MM.1S (cell line): ENCODE results near the gene BCL11B.
A peak's percentile ranks its signal among the peaks of the same experiment; 100 is the strongest.

Experiments used
- DNase-seq: peaks from one replicate; pipeline ENCODE4 v3.0.0-alpha.2; 2015
- H2AFZ ChIP-seq: fragments of 300-600 bp; sonication (generic); 2 replicates; pipeline ENCODE4 v1.6.0; 2016; ENCODE audit warnings: antibody characterized with exemption, low read length
- H3F3A ChIP-seq: fragments of 300-600 bp; sonication (generic); 2 replicates; pipeline ENCODE4 v1.6.1; 2016; ENCODE audit warnings: mild to moderate bottlenecking, antibody characterized with exemption, low read length, moderate library complexity, mixed read lengths; ENCODE audit not compliant: insufficient read depth
- H3K27ac ChIP-seq: fragments of 300-600 bp; sonication (generic); 2 replicates; pipeline ENCODE4 v1.5.1; 2016; ENCODE audit warnings: mild to moderate bottlenecking, low read length
- H3K27me3 ChIP-seq: fragments of 300-600 bp; sonication (generic); replicated peaks from 2 replicates; pipeline ENCODE4 v1.6.0; 2016; ENCODE audit warnings: low read length; ENCODE audit not compliant: insufficient read depth
- H3K36me3 ChIP-seq: fragments of 300-600 bp; sonication (generic); replicated peaks from 2 replicates; pipeline ENCODE4 v1.6.1; 2016; ENCODE audit warnings: mild to moderate bottlenecking, low read length, mixed read lengths; ENCODE audit not compliant: insufficient read depth
- H3K4me1 ChIP-seq: fragments of 300-600 bp; sonication (generic); 2 replicates; pipeline ENCODE4 v1.6.1; 2016; ENCODE audit warnings: low read length, mixed read lengths
- H3K4me2 ChIP-seq: fragments of 300-600 bp; sonication (generic); 2 replicates; pipeline ENCODE4 v1.6.0; 2016; ENCODE audit warnings: low read depth, low read length
- H3K4me3 ChIP-seq: fragments of 300-600 bp; sonication (generic); 2 replicates; pipeline ENCODE4 v1.5.1; 2016; ENCODE audit warnings: low read length, mixed read lengths
- H3K79me2 ChIP-seq: fragments of 300-600 bp; sonication (generic); 2 replicates; pipeline ENCODE4 v1.6.1; 2016; ENCODE audit warnings: mixed run types, low read length, mixed read lengths
- H3K9ac ChIP-seq: fragments of 300-600 bp; sonication (generic); 2 replicates; pipeline ENCODE4 v1.6.1; 2016; ENCODE audit warnings: low read length, mixed read lengths
- H3K9me2 ChIP-seq: fragments of 300-600 bp; sonication (generic); replicated peaks from 2 replicates; pipeline ENCODE4 v1.6.1; 2016; ENCODE audit warnings: mild to moderate bottlenecking, low read length, mixed read lengths; ENCODE audit not compliant: insufficient read depth
- H3K9me3 ChIP-seq: fragments of 300-600 bp; sonication (generic); replicated peaks from 2 replicates; pipeline ENCODE4 v1.6.1; 2016; ENCODE audit warnings: mild to moderate bottlenecking, low read length, mixed read lengths; ENCODE audit not compliant: insufficient read depth
- H4K20me1 ChIP-seq: fragments of 300-600 bp; sonication (generic); 2 replicates; pipeline ENCODE4 v1.6.1; 2016; ENCODE audit warnings: mild to moderate bottlenecking, low read length, moderate library complexity, mixed read lengths; ENCODE audit not compliant: insufficient read depth
- EZH2 ChIP-seq: fragments of 300-600 bp; sonication (generic); optimal IDR thresholded peaks from 2 replicates; pipeline ENCODE3; 2017; ENCODE audit warnings: low read depth, mild to moderate bottlenecking, antibody characterized with exemption, low read length, mixed read lengths
- EZH2phosphoT487 ChIP-seq: fragments of 300-600 bp; sonication (generic); IDR thresholded peaks from 2 replicates; pipeline ENCODE4 v1.6.1; 2018; ENCODE audit warnings: antibody characterized with exemption, low read length
- TF ChIP-seq, protein P1 (sequence below): fragments of 300-600 bp; sonication (generic); IDR thresholded peaks from 2 replicates; pipeline ENCODE4 v1.5.1; 2016; ENCODE audit warnings: antibody characterized with exemption, low read length, mixed read lengths

BCL11B gene

DNA sequence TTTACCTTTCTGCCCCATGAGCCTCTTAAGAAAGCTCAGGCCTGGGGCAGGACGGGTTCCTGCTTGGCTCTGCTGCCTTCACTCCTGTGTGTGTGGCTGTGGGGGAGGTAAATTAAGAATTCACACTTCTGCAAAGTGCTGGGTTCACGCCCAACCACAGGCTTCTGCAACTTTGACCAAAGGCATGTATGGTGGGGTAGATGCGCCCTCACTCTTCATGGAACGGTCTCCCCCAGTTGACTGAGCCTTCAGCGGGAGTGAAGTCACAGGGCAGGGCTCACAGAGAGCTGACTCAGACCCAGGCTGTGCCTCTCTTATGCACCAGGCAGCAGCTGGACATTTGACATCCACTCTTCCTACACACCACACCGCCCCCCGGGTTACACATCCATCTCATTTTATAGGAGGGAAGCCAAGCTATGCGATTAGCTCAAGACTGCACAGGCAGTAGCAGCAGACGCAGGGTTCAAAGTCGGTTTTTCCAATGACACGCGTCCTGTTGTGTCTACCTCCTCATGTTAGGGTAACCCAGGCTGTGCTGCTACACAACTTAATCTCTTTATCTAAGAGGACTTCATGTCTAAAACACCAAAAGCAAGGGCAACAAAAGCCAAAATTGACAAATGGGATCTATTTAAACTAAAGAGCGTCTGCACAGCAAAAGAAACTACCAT lies 15.4 kb upstream of the BCL11B start:
- no peaks in the 10 kb centered on the region for H3K4me1 ChIP-seq
- peak overlapping the region; percentile 28; the same call in 1 of the 2 replicates for H3K4me3 ChIP-seq
- H3K79me2 ChIP-seq: no peaks in the 10 kb centered on the region
- no peaks in the 10 kb centered on the region for H3K9me3 ChIP-seq
- DNase-seq: peak; percentile 24
- H3F3A ChIP-seq: no peaks in the 10 kb centered on the region; the same call in 1 of the 2 replicates
- no peaks in the 10 kb centered on the region for H4K20me1 ChIP-seq
- TF ChIP-seq EZH2phosphoT487 (no peak), EZH2 (no peak)
- TF ChIP-seq, protein P1, sequence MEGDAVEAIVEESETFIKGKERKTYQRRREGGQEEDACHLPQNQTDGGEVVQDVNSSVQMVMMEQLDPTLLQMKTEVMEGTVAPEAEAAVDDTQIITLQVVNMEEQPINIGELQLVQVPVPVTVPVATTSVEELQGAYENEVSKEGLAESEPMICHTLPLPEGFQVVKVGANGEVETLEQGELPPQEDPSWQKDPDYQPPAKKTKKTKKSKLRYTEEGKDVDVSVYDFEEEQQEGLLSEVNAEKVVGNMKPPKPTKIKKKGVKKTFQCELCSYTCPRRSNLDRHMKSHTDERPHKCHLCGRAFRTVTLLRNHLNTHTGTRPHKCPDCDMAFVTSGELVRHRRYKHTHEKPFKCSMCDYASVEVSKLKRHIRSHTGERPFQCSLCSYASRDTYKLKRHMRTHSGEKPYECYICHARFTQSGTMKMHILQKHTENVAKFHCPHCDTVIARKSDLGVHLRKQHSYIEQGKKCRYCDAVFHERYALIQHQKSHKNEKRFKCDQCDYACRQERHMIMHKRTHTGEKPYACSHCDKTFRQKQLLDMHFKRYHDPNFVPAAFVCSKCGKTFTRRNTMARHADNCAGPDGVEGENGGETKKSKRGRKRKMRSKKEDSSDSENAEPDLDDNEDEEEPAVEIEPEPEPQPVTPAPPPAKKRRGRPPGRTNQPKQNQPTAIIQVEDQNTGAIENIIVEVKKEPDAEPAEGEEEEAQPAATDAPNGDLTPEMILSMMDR: no peak
- H3K27ac ChIP-seq: peak overlapping the region; percentile 50; the same call in 1 of the 2 replicates
- H3K9ac ChIP-seq: peak overlapping the region; percentile 33; the same call in 1 of the 2 replicates
- no peaks in the 10 kb centered on the region for H3K36me3 ChIP-seq
- peak overlapping the region; percentile 69 for H3K4me2 ChIP-seq
- peak overlapping the region; percentile 41 for H2AFZ ChIP-seq
- H3K9me2 ChIP-seq: no peaks in the 10 kb centered on the region
- no peaks in the 10 kb centered on the region for H3K27me3 ChIP-seq

DNA sequence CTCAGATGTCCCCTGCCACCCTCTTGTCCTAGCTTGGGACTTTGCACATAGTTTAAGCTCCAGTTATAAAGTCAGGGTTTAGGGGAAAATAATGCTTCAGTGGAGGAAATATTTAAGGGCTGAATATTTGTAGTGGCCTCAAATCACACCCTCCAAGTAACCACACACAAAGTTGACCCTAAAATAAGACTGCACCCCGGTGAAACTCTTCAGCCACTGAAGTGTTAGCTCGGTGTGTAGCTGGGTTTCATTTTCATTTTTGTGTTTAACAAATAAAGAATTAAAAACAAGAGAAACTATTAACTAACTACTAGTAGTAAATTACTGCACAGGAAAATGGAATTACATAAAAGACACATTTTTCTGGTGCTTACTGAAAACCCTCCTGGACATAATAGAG lies 14.8 kb upstream of the BCL11B start:
- TF ChIP-seq EZH2: no peak
- no peak for TF ChIP-seq EZH2phosphoT487
- TF ChIP-seq, protein P1: no peak
- H3K9me3 ChIP-seq: no peaks in the 10 kb centered on the region
- peak overlapping the region; percentile 58 for H2AFZ ChIP-seq
- no peaks in the 10 kb centered on the region for H3K79me2 ChIP-seq
- peak overlapping the region; percentile 50; the same call in 1 of the 2 replicates for H3K27ac ChIP-seq
- no peaks in the 10 kb centered on the region for H3K36me3 ChIP-seq
- peak overlapping the region; percentile 28; the same call in 1 of the 2 replicates for H3K4me3 ChIP-seq
- H4K20me1 ChIP-seq: no peaks in the 10 kb centered on the region
- no peaks in the 10 kb centered on the region for H3K27me3 ChIP-seq
- H3F3A ChIP-seq: no peaks in the 10 kb centered on the region; the same call in 1 of the 2 replicates
- H3K9ac ChIP-seq: peak overlapping the region; percentile 33; the same call in 1 of the 2 replicates
- H3K9me2 ChIP-seq: no peaks in the 10 kb centered on the region
- peak; percentile 31 for DNase-seq
- H3K4me1 ChIP-seq: no peaks in the 10 kb centered on the region
- H3K4me2 ChIP-seq: peak overlapping the region; percentile 69; the same call in 1 of the 2 replicates

DNA sequence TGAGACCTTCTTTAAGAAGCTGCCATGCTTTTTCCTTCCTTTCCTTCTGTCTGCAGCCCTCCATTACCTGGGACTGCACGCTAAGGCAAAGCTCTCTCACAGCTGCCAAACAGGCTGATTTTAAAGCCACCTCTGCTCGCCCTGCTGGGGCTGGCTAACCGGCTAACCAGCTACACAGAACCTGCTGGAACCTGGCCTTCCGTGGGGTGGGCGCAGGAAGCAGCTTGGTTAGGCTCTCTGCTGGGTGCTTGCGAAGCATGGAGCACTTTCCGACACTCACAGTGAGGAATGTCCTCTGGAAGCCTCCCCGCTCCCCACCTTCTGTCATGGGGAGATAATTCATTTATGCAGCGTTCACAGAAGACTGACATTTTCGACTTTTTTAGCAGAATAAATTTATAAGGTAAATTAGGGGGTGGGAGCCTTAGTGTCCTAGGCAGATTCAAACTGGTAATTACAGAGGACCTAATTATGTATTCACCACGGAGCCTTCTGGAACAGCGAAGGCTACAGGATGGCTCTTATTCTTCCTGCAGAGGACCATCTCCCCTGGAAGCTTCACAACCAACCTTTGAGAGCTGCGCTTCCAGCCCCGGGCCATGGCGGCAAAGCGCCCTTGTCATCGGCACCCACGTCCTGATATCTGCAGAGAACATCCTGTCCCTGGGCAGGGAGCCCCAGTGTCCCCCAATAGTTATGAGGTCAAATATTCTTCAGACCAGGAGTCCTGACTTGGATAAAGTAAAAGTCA lies 12.4 kb upstream of the BCL11B start:
- Histone ChIP-seq H3K36me3 (no peaks in the 10 kb centered on the region), H3F3A (no peaks in the 10 kb centered on the region; the same call in 1 of the 2 replicates), H3K9me3 (no peaks in the 10 kb centered on the region), H3K79me2 (no peaks in the 10 kb centered on the region), H3K4me3 (no peak overlapping the region), H2AFZ (no peak overlapping the region), H3K27me3 (no peaks in the 10 kb centered on the region), H3K9me2 (no peaks in the 10 kb centered on the region), H4K20me1 (no peaks in the 10 kb centered on the region), H3K4me1 (no peaks in the 10 kb centered on the region), H3K9ac (no peak overlapping the region), H3K4me2 (no peak overlapping the region), H3K27ac (no peak overlapping the region)
- no peak for DNase-seq
- TF ChIP-seq, protein P1: no peak
- TF ChIP-seq EZH2 (no peak), EZH2phosphoT487 (no peak)
